Mucosa of stomach (tissue), 1 donor: ENCODE data around the gene SLC33A1.
"Not testable (repeated sequence)": the region's sequence is repeated elsewhere in the genome, so short reads cannot be mapped to it uniquely, and the experiment has no call there.

ENCODE experiments used
- H3K27me3 ChIP-seq: one replicate; pipeline ENCODE4 v1.7.0; 2013; ENCODE audit warnings: mild to moderate bottlenecking, low read length; ENCODE audit not compliant: control insufficient read depth, insufficient read depth
- H3K36me3 ChIP-seq: one replicate; pipeline ENCODE4 v1.7.0; 2013; ENCODE audit warnings: low read length; ENCODE audit not compliant: control insufficient read depth, insufficient read depth
- H3K4me1 ChIP-seq: one replicate; pipeline ENCODE4 v1.7.0; 2013; ENCODE audit warnings: mild to moderate bottlenecking, low read length; ENCODE audit not compliant: control insufficient read depth, insufficient read depth
- H3K4me3 ChIP-seq: one replicate; pipeline ENCODE4 v1.7.0; 2013; ENCODE audit warnings: low read length
- H3K9ac ChIP-seq: one replicate; pipeline ENCODE4 v1.7.0; 2013; ENCODE audit warnings: mild to moderate bottlenecking, low read length, moderate library complexity
- H3K9me3 ChIP-seq: one replicate; pipeline ENCODE4 v1.7.0; 2013; ENCODE audit warnings: mild to moderate bottlenecking, low read length, moderate library complexity; ENCODE audit not compliant: control insufficient read depth
- donor health status: Pancreatic carcinoma.

Gene SLC33A1

DNA sequence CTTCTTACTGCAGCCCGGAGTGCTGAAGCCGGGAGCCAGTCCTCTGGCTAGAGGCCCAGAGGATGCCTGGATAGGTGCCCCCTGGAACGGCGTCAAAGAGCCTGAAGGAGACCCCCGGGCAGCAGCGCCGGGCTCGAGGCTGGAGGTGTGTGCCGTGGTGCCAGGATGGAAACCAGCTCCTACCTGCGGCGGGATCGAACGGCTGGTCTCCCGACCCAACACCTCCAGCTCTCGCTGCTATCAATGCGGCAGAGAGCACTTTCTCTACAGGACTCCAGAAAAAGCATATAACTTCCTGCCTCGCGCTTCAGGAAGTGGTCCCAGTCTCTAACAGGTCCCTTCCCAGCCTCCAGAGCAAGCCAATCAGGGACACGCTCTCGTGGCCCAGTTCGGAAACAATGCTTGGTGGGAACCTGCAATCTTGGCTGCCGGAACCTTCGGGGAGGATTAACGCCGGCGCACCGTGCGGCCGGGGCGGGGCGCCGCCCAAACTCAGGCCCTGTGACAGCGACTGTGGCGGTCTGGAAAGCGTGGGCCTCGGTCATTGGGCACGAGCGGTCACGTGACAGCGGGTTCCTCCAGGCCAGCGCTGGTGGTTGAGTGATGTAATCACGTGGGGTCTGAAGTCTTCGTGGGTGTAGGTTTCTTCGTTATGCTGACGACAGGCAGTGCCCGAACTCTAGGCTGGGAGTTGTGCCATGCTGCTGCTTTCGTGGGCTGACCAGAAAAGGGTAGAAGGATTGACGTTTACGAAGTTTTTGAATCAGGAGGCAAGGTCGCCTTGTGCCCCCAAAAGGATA lies at the start of gene SLC33A1:
TSS of gene SLC33A1 (minus strand) at position 287 of the 800 bp plus-strand sequence. CDS start 430 bp downstream, outside the sequence.
- no peaks in the 10 kb centered on the region for H3K9me3 ChIP-seq
- H3K4me1 ChIP-seq, result peaks cover 15% of the 10 kb centered on the region
- peak within 1 kb of the TSS; percentile 96 for H3K9ac ChIP-seq
- H3K27me3 ChIP-seq, result no peaks in the 10 kb centered on the region
- no peaks in the 10 kb centered on the region for H3K36me3 ChIP-seq
- H3K4me3 ChIP-seq, result peak within 1 kb of the TSS; percentile 89

DNA sequence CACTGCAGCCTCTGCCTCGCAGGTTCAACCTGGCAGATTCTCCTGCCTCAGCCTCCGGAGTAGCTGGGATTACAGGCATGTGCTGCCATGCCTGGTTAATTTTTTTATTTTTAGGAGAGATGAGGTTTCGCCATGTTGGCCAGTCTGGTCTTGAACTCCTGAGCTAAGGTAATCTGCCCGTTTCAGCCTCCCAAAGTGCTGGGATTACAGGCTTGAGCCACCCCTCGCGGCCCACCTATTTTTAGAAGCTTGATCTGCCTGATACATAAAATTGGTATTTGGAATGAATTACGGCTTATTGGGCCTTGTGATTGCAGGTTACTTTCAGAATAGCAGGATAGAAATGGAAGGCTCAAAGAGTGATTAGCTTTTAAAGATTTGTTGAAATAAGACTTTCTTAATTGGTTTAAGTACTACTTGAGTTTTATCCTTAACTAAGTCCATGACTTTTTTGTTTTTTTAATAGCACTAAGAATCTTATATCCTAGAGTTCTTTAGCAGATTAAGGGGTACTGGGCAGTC lies 41.2 kb upstream of the SLC33A1 start:
- Histone ChIP-seq H3K9ac (no peak overlapping the region), H3K4me1 (peaks cover 6% of the 10 kb centered on the region), H3K4me3 (no peak overlapping the region), H3K27me3 (no peaks in the 10 kb centered on the region), H3K36me3 (peaks cover 5% of the 10 kb centered on the region), H3K9me3 (no peaks in the 10 kb centered on the region)

DNA sequence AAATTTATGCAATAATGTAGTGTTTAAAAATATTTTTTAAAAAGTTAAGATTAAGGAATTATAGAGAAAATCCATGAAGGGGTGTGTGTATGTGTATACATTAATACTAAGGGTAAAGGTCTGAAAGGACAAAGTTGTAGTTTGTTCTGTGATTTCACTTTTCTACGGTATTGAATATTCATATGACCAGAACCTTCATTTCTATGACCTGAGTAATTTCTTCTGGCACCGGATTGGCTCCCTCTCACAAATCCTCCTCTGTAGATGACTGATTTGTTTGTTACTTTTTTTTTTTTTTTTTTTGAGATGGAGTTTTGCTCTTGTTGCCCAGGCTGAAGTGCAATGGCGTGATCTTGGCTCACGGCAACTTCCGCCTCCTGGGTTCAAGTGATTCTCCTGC lies 37.1 kb upstream of the SLC33A1 start:
- H3K9me3 ChIP-seq, result no peaks in the 10 kb centered on the region
- no peak overlapping the region for H3K4me3 ChIP-seq
- peaks cover 6% of the 10 kb centered on the region for H3K4me1 ChIP-seq
- no peaks in the 10 kb centered on the region for H3K27me3 ChIP-seq
- no peaks in the 10 kb centered on the region for H3K36me3 ChIP-seq
- no peak overlapping the region for H3K9ac ChIP-seq

DNA sequence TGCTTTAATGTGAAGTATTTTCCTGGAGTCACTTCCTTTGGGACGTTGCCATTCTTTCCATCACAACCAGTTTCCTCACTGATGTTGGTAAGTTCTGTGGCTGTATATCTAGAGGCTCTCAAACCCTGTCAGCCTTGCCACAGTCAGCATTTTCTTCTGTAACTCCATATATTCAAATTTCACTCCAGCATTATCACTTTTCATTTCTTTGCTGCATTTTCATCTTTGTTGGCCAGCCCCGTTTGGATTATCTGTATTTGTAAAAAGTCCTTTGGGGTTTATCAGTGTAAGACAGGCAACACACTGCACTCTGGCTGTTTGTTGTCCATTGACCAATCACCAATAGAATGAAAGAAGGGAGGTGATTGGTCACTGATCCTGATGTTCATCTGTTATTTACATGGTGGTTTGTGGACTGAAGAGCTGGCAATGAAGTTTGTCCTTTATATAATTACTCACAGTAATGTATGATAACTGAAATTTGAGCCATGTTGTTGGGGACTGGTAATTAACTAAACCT lies 36.5 kb upstream of the SLC33A1 start:
- H3K9me3 ChIP-seq, result no peaks in the 10 kb centered on the region
- H3K4me1 ChIP-seq, result peaks cover 6% of the 10 kb centered on the region
- H3K4me3 ChIP-seq, result no peak overlapping the region
- no peaks in the 10 kb centered on the region for H3K27me3 ChIP-seq
- no peaks in the 10 kb centered on the region for H3K36me3 ChIP-seq
- no peak overlapping the region for H3K9ac ChIP-seq

DNA sequence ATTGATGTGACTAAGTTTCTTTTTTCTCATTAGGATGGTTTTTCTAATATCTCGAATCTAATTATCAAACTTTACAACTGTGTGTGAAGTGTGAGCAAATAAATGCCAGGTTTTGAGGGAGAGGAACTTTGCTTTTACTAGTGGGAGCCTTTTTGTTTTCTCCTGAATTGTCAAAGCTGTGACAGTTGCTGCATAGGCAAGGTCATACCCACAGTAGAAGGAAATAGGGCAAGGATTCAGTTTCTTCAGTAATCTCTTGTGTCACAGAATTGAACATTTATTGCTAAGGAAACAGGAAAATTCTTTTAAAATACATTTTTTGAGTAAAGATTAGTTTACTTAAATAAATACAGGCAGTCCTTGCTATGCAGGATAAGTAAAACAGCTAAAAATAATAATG lies 35.7 kb upstream of the SLC33A1 start:
- H3K36me3 ChIP-seq, result no peaks in the 10 kb centered on the region
- H3K9me3 ChIP-seq, result no peaks in the 10 kb centered on the region
- no peak overlapping the region for H3K4me3 ChIP-seq
- peaks cover 8% of the 10 kb centered on the region for H3K4me1 ChIP-seq
- H3K9ac ChIP-seq, result no peak overlapping the region
- no peaks in the 10 kb centered on the region for H3K27me3 ChIP-seq

DNA sequence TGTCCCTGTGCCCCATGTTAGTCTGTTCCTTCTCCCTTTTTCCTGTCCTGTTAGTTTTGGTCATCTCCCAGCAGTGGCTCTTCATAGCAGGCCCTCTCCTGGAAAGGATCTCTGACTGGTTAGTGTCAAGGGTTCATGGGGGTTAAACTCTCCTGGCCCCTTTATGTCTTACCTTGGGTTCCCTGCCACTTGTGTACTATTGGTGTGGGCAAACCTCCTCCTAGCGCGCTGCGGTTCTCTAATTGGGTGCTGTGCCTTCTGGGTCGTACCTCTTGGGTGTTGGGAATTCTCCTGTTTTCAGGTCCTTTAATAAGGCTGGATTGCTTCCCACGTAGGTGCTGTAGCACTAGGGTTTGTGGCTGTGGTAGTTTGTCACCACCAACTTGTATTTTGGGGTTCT lies 35.0 kb upstream of the SLC33A1 start:
- Histone ChIP-seq H3K9me3 (no peaks in the 10 kb centered on the region), H3K4me1 (peaks cover 13% of the 10 kb centered on the region), H3K9ac (no peak overlapping the region), H3K36me3 (no peaks in the 10 kb centered on the region), H3K27me3 (no peaks in the 10 kb centered on the region), H3K4me3 (no peak overlapping the region)

DNA sequence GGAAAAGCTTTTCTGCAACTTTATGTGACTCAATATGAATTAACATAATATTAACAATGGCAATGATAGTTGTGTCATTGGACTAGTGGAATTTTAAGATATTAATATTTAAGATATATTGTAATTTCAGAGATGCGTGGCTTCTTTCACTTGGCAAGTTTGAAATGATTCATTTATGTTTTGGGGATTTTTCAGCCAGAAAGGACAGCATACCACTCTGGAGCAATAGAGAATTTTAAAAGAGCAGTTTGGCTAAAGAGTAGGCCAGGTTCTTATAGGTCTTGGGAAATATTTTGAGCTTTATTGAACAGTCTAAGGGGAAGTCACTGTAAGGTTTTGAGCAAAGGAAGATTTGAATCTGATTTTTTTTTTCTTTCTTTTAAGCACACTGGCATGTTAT lies 32.7 kb upstream of the SLC33A1 start:
- Histone ChIP-seq H3K27me3 (no peaks in the 10 kb centered on the region), H3K4me1 (peaks cover 13% of the 10 kb centered on the region), H3K4me3 (no peak overlapping the region), H3K36me3 (no peaks in the 10 kb centered on the region), H3K9me3 (no peaks in the 10 kb centered on the region), H3K9ac (no peak overlapping the region)

DNA sequence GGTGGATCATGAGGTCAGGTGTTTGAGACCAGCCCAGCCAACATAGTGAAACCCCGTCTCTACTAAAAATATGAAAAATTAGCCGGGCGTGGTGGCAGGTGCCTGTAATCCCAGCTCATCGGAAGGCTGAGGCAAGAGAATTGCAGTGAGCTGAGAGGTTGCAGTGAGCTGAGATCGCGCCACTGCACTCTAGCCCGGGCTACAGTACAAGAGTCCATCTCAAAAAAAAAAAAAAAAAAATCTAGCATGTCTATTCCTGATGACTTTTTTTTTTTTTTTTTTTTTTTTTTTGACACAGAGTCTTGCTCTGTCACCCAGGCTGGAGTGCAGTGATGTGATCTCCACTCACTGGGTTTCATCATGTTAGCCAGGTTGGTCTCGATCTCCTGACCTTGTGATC lies 32.1 kb upstream of the SLC33A1 start:
- not testable (repeated sequence) for H3K9ac ChIP-seq, H3K9me3 ChIP-seq, H3K36me3 ChIP-seq, H3K27me3 ChIP-seq, H3K4me3 ChIP-seq
- peaks cover 13% of the 10 kb centered on the region for H3K4me1 ChIP-seq

DNA sequence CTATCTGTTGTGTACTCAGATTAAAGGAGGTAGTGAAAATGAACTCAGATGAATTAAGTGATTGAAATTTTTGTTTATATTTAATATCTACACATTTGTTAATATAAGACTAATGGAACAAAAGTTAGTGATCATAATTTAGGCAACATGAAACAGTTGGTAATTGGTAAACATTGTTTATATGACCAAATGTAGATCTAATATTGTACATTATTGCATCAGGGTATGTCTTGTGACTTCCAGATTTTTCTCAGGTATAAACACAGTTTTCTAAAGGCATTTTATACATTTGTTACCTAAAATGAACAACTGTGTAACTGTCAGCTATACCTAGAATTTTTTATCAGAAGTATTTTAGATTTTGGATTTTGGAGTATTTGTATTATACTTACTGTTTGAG lies 31.1 kb upstream of the SLC33A1 start:
- peaks cover 7% of the 10 kb centered on the region for H3K4me1 ChIP-seq
- no peaks in the 10 kb centered on the region for H3K27me3 ChIP-seq
- H3K9ac ChIP-seq, result no peak overlapping the region
- H3K4me3 ChIP-seq, result no peak overlapping the region
- no peaks in the 10 kb centered on the region for H3K9me3 ChIP-seq
- no peaks in the 10 kb centered on the region for H3K36me3 ChIP-seq

DNA sequence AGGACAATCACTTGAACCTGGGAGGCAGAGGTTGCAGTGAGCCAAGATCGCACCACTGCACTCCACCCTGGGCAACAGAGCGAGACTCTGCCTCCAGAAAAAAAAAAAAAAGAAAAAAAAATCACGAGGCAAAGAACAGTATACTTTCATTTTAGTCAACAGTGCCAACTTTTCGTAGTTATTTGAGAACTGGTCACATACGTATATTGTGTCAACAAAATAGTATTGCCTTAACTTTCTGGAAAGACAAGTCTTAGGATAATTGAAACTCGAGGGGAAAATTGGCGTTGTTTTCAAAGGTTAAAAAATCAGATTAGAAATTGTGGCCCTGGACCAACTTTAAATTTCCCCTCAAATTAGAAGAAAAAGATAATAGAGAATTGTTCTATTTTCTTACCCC lies 30.1 kb upstream of the SLC33A1 start:
- Histone ChIP-seq H3K36me3 (no peaks in the 10 kb centered on the region), H3K9me3 (no peaks in the 10 kb centered on the region), H3K27me3 (no peaks in the 10 kb centered on the region), H3K4me3 (no peak overlapping the region), H3K4me1 (peaks cover 7% of the 10 kb centered on the region), H3K9ac (no peak overlapping the region)

DNA sequence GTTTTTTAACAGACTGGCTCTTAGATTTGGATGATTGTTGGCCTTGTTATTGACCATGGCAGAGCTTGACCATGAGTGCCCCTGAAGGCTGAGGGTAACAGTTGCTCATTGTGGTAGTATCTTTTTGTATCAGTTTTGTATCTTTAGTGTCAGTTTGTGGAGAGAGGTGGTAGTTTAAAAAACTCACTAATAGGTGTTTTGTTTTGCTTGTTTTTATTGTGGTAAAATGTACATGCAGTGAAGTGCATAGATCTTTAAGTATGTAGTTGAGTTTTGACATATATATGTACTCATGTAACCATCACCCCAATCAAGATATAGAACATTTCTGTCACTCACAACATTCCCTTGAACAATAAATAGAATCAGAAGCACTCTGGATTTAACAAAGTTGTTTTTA lies 26.1 kb upstream of the SLC33A1 start:
- no peaks in the 10 kb centered on the region for H3K27me3 ChIP-seq
- no peak overlapping the region for H3K9ac ChIP-seq
- no peak overlapping the region for H3K4me3 ChIP-seq
- no peaks in the 10 kb centered on the region for H3K9me3 ChIP-seq
- peaks cover 7% of the 10 kb centered on the region for H3K4me1 ChIP-seq
- H3K36me3 ChIP-seq, result no peaks in the 10 kb centered on the region

DNA sequence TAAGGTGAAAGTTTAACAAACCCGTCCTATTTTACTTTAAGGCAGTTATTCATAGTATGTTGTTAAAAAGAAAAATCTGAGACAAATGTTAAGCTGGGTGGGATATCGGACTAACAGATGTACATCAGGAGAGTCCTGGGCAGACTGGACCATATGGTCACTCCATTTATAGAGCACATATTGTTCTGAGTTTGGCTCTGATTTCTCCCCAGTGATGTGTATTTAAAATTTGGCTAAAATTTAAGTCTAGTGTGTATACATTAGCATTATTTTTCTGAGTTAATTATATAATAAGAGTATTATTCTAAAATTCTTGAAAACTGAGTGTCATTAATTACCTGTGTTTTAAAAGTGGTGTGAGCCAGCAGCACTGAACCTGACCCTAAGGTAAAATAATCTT lies 22.3 kb upstream of the SLC33A1 start:
- Histone ChIP-seq H3K4me3 (no peak overlapping the region), H3K9me3 (no peaks in the 10 kb centered on the region), H3K4me1 (no peaks in the 10 kb centered on the region), H3K9ac (no peak overlapping the region), H3K27me3 (no peaks in the 10 kb centered on the region), H3K36me3 (no peaks in the 10 kb centered on the region)
